GM15510 (cell line): ENCODE data around the gene UBE3A.

Experiments
- POLR2A ChIP-seq: IDR thresholded peaks from 3 replicates; pipeline ENCODE4 v1.6.1; 2011; ENCODE audit warnings: borderline replicate concordance; ENCODE audit not compliant: insufficient read length; ENCODE audit errors: extremely low read depth

The UBE3A gene

GRCh38 chr15:25454771-25455170, 15.9 kb upstream of the UBE3A start:
- TF ChIP-seq POLR2A: no peak

GRCh38 chr15:25451501-25451900, 12.7 kb upstream of the UBE3A start:
- no peak for TF ChIP-seq POLR2A

GRCh38 chr15:25450163-25450562, 11.3 kb upstream of the UBE3A start:
- TF ChIP-seq POLR2A: no peak

GRCh38 chr15:25446076-25446475, 7.3 kb upstream of the UBE3A start:
- TF ChIP-seq POLR2A: no peak

- no peak for TF ChIP-seq POLR2A
These were observed 6.6 kb upstream of the UBE3A start for GRCh38 chr15:25445412-25445811.

- TF ChIP-seq POLR2A: no peak
These were observed 2.3 kb upstream of the UBE3A start for GRCh38 chr15:25441111-25441510.

GRCh38 chr15:25439369-25439836, 579 bp upstream of the UBE3A start:
- TF ChIP-seq POLR2A: no peak

GRCh38 chr15:25437777-25438600, 835 bp downstream of the UBE3A start:
- TF ChIP-seq POLR2A: no peak

- no peak for TF ChIP-seq POLR2A
These were observed 2.1 kb downstream of the UBE3A start for GRCh38 chr15:25436707-25437106.

- no peak for TF ChIP-seq POLR2A
These were observed 3.2 kb downstream of the UBE3A start for GRCh38 chr15:25435474-25436243.

- no peak for TF ChIP-seq POLR2A
These were observed 5.5 kb downstream of the UBE3A start for GRCh38 chr15:25433118-25433865.

- TF ChIP-seq POLR2A: no peak
These were observed 6.8 kb downstream of the UBE3A start for GRCh38 chr15:25431836-25432561.

GRCh38 chr15:25427861-25428260, 11.0 kb downstream of the UBE3A start:
- no peak for TF ChIP-seq POLR2A

GRCh38 chr15:25426896-25427610, 11.8 kb downstream of the UBE3A start:
- TF ChIP-seq POLR2A: no peak
